Right kidney (tissue), 1 donor: ENCODE measurements around the gene RPL18.
"Not testable (repeated sequence)": the region's sequence is repeated elsewhere in the genome, so short reads cannot be mapped to it uniquely, and the experiment has no call there.

Experiments
- DNase-seq: peaks from one replicate; pipeline ENCODE4 v3.0.0-alpha.2; 2016

RPL18 gene

GRCh38 chr19:48591021-48591420, 28.0 kb downstream of the RPL18 start:
- no peak for DNase-seq

- peak; percentile 84 for DNase-seq
Measured at GRCh38 chr19:48588670-48589401, 30.1 kb downstream of the RPL18 start.

GRCh38 chr19:48587387-48587786, 31.6 kb downstream of the RPL18 start:
- no peak for DNase-seq

- DNase-seq = no peak
Measured at GRCh38 chr19:48582168-48582567, 36.8 kb downstream of the RPL18 start.

- DNase-seq = no peak
Measured at GRCh38 chr19:48578891-48579290, 40.1 kb downstream of the RPL18 start.

- DNase-seq = not testable (repeated sequence)
Measured at GRCh38 chr19:48577908-48578307, 41.1 kb downstream of the RPL18 start.

GRCh38 chr19:48575931-48576622, 42.9 kb downstream of the RPL18 start:
- DNase-seq = no peak

- DNase-seq = no peak
Measured at GRCh38 chr19:48573163-48573505, 45.8 kb downstream of the RPL18 start.

- no peak for DNase-seq
Measured at GRCh38 chr19:48571378-48572162, 47.4 kb downstream of the RPL18 start.

- no peak for DNase-seq
Measured at GRCh38 chr19:48569814-48570213, 49.2 kb downstream of the RPL18 start.

- DNase-seq = no peak
Measured at GRCh38 chr19:48568345-48568886, 50.6 kb downstream of the RPL18 start.
